Lower leg skin (tissue), 4 donors: ENCODE measurements around the gene FAM187B. TPM values are rescaled to one million over a fixed set of nuclear protein-coding genes. Genes with fewer than 3 reads are reported as not detected.

ENCODE experiments used
- DNase-seq, 2 donors: peaks; one replicate each; pipeline ENCODE4 v3.0.0-alpha.2; 2019; ENCODE audit warnings: low spot score in 2 of 2
- H3K4me3 ChIP-seq: fragments of 200-600 bp; sonication (generic); 2 replicates; pipeline ENCODE4 v1.5.1; 2017; ENCODE audit warnings: mild to moderate bottlenecking, low read depth; ENCODE audit not compliant: poor library complexity, severe bottlenecking
- POLR2A ChIP-seq, 2 donors: fragments of 450-650 bp; IDR thresholded peaks; one replicate each; pipeline ENCODE4 v1.6.1; 2016 to 2017; ENCODE audit warnings: antibody characterized with exemption in 2 of 2, mild to moderate bottlenecking in 1 of 2, moderate library complexity in 1 of 2
- WGBS, 2 donors: methylation state at CpG; one replicate each; pipeline ENCODE4 v1.1.5; 2018; 5-methylcytosine and 5-hydroxymethylcytosine counted together
- intact Hi-C: fragments of 100-400 bp; cut with DNase I; formaldehyde crosslinking; loops from one replicate; pipeline ENCODE4 v1.15.0; 2023; ENCODE audit warnings: low total_unique reads
- total RNA-seq, 4 donors: library from RNA; depleted of rRNA; stranded (reverse); fragments of >200 nt; gene quantifications; one replicate each; pipeline ENCODE4 v1.1.0, GENCODE V29; 2016
- TF ChIP-seq, protein P1 (sequence below), 3 donors: fragments of 450-650 bp; IDR thresholded peaks; one replicate each; pipeline ENCODE4 v1.5.1; 2016; ENCODE audit warnings: antibody characterized with exemption in 3 of 3, mild to moderate bottlenecking in 3 of 3, moderate library complexity in 2 of 3

FAM187B gene
- total RNA-seq, 4 donors from 2014 or later, result not detected

DNA sequence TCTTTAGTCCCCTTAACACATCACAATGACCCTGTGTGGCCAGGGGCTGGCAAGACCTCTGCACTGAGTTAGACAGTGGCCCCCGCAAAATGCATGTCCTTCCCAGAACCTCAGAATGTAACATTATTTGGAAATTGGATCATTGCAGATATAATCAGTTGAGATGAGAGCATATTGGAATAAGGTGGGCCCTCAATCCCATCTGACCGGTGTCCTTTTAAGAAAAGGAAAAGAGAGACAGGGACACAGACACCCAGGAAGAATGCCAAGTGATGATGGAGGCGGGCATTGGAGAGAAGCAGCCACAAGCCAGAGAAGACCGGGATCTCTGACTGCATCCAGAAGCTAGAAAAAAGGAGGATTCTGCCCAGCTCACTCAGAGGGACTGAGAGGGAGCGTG is 1.8 kb downstream of the FAM187B start:
- 74 to 81% methylated on average over 5 of the region's 5 CpGs for WGBS, 2 donors
- no peak for TF ChIP-seq POLR2A (IDR thresholded peaks at IDR 0.05)
- TF ChIP-seq, protein P1, sequence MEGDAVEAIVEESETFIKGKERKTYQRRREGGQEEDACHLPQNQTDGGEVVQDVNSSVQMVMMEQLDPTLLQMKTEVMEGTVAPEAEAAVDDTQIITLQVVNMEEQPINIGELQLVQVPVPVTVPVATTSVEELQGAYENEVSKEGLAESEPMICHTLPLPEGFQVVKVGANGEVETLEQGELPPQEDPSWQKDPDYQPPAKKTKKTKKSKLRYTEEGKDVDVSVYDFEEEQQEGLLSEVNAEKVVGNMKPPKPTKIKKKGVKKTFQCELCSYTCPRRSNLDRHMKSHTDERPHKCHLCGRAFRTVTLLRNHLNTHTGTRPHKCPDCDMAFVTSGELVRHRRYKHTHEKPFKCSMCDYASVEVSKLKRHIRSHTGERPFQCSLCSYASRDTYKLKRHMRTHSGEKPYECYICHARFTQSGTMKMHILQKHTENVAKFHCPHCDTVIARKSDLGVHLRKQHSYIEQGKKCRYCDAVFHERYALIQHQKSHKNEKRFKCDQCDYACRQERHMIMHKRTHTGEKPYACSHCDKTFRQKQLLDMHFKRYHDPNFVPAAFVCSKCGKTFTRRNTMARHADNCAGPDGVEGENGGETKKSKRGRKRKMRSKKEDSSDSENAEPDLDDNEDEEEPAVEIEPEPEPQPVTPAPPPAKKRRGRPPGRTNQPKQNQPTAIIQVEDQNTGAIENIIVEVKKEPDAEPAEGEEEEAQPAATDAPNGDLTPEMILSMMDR (IDR thresholded peaks at IDR 0.05), result no peak
- peak in 1 of 2 donors; percentile 54 for DNase-seq
- intact Hi-C loops, result no loop called here
- no peak overlapping the region for H3K4me3 ChIP-seq

- DNase-seq, result peak in 1 of 2 donors; percentile 43
Measured at GRCh38 chr19:35225951-35226350, 2.6 kb downstream of the FAM187B start.

DNA sequence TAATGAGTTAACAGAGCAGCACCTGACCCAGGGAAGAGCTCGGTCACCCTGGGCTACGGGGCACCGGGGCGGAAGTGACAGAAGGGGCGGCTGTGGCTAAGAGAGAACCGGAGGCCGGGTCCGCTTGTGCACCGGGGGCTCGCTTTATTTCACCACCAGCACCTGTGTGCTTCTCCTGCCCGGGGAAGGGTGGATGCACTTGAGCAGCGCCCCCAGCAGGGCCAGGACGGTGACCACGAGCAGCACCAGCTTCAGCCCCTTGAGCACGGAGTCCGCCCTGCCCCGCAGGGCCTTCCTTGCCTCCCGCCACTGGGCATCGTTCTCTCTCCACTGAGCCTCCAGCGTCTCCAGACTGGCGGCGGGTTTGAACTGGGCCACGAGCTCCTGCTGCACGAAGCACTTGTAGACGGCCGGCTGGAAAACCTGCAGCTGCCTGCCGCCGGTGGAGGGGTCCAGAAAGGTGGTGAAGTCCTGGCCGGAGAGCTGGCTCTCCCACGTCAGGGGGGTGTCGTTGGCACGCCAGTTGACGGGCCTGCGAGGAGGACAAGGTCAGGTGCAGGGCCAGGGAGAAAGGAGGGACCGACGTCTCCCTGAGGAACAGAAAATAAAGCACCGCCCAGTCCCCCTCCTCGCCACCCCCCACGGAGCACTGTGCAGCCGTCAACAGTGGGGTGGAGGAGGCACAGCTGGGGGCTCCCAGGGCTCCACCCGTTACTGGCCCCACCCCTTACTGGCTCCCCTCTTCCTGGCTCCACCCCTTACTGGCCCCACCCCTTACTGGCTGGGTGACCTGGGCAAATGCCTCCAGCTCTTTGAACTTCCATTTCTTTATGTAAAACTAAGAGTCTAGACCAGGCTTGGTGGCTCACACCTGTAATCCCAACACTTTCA is 3.6 kb downstream of the FAM187B start:
- WGBS, 2 donors, result 57 to 67% methylated on average over 35 to 41 of the region's 41 CpGs
- intact Hi-C loops, result no loop called here
- peak in 1 of 2 donors; percentile 81 for DNase-seq
- H3K4me3 ChIP-seq, result no peak overlapping the region
- TF ChIP-seq, protein P1 (IDR thresholded peaks at IDR 0.05), result no peak
- no peak for TF ChIP-seq POLR2A (IDR thresholded peaks at IDR 0.05)

More at GRCh38 chr19:35225951-35226350, 2.6 kb downstream of the FAM187B start:
- 80 to 86% methylated on average over 6 of the region's 6 CpGs for WGBS, 2 donors
- TF ChIP-seq POLR2A (IDR thresholded peaks at IDR 0.05), result no peak
- TF ChIP-seq, protein P1 (IDR thresholded peaks at IDR 0.05), result no peak
- no peak overlapping the region for H3K4me3 ChIP-seq
- intact Hi-C loops, result no loop called here

GRCh38 chr19:35223862-35224505 is 4.6 kb downstream of the FAM187B start:
- no peak overlapping the region for H3K4me3 ChIP-seq
- intact Hi-C loops, result no loop called here
- DNase-seq, result peak in 1 of 2 donors; percentile 70
- no peak for TF ChIP-seq POLR2A (IDR thresholded peaks at IDR 0.05)
- TF ChIP-seq, protein P1 (IDR thresholded peaks at IDR 0.05), result no peak
- 23 to 37% methylated on average over 4 of the region's 4 CpGs for WGBS, 2 donors

DNA sequence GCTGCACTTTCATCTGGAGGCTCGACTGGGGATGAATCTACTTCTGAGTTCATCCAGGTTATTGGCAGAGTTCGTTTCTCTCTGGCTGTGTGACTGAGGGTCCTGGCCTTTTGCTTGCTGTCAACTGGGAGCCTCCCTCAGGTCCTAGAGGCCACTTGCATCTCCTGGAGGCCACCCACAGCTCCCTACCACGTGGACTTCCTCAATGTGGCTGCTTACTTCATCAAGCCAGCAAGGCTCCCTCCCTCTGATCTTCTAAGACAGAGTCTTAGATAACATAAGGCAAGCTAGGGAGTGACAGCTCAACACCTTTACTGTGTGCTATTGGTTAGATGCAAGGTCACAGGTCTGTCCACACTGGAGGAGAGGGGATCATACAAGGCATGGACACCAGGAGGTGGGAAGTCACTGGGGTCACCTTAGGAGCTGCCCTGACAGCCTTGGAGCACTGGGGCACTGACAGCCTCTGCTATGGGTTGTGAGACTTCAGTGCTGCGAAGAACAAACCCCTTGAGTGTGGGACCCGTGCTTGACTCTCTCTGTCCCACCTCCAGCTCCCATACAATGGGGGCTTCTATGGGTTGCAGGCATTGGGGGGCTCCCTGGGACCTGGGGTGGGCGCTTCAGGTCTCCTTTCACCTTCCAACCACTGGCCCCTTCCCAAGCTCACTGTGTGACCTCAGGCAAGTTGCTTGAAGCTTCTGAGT is 5.3 kb downstream of the FAM187B start:
- DNase-seq, result peak in 1 of 2 donors; percentile 61
- 75 to 77% methylated on average over 6 of the region's 6 CpGs for WGBS, 2 donors
- TF ChIP-seq, protein P1 (IDR thresholded peaks at IDR 0.05), result no peak
- no peak for TF ChIP-seq POLR2A (IDR thresholded peaks at IDR 0.05)
- H3K4me3 ChIP-seq, result no peak overlapping the region
- intact Hi-C loops, result no loop called here
